ENCODE measurements around the gene MTFR1L. TPM values are rescaled to one million over a fixed set of nuclear protein-coding genes. Genes with fewer than 3 reads are reported as not detected.

The MTFR1L gene
- total and polyA plus RNA-seq, 9 of the 15 experiments (the other 6 are each of a cell fraction or from before 2014, with no cell fraction given), result 41.4 to 98.5 (median 53.7) TPM

DNA sequence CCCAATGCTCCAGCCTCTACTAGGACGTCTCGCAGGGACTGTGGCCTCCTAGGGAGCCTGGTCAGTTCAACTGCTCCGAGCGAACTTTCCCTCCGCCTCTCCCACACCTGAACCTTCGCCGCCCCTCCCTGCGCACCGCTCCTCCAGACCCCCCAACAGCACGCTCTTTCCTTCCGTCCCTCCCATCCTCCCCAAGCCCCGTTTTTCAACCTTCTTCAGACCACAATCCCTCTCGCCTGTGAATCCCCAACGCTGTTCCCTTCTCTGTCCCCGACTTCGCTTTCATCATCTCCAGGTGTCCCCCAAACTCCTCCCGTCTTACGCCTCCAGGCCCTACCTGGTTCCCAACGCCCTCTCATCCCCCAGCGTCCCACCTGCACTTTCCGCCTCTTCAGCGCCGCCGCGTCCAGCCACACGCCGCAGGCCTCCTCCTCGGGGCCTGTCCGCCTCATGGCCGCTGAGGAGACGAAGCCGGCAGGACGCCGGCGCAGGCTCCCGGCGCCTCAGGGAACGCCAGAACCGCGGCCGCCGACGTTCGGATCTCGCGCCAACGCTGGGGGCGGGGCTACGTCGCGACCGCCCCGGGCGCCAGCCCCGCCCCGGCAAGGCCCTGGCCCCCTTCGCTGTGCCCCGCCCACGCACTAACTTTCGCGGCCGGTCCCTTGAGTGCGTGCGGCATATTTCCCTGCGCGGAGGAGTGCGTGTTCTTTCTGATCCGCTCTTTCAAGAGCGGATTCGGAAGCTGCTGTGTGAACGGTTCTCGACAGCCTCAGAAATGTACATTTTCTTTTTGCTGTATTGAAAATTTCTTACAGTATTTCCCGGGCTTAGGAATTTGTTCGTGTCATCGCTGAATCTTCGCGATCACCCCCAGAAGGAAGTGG, 39.4 kb downstream of the MTFR1L start, which contains the start of gene AUNIP (continued):
- TF ChIP-seq, protein P1, sequence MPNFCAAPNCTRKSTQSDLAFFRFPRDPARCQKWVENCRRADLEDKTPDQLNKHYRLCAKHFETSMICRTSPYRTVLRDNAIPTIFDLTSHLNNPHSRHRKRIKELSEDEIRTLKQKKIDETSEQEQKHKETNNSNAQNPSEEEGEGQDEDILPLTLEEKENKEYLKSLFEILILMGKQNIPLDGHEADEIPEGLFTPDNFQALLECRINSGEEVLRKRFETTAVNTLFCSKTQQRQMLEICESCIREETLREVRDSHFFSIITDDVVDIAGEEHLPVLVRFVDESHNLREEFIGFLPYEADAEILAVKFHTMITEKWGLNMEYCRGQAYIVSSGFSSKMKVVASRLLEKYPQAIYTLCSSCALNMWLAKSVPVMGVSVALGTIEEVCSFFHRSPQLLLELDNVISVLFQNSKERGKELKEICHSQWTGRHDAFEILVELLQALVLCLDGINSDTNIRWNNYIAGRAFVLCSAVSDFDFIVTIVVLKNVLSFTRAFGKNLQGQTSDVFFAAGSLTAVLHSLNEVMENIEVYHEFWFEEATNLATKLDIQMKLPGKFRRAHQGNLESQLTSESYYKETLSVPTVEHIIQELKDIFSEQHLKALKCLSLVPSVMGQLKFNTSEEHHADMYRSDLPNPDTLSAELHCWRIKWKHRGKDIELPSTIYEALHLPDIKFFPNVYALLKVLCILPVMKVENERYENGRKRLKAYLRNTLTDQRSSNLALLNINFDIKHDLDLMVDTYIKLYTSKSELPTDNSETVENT (CRISPR knock-in tag; IDR thresholded peaks at IDR 0.05), result peak; percentile 93
- TF ChIP-seq NCOA1 (IDR thresholded peaks at IDR 0.05; ENCODE audit: low read depth) (peak; percentile 57; the same call in 1 of the 2 replicates), MIER1 (IDR thresholded peaks at IDR 0.05; ENCODE audit: low read depth) (peak; percentile 69; the same call in 1 of the 2 replicates), FIP1L1 (IDR thresholded peaks at IDR 0.05; ENCODE audit: low read depth, low read length, poor library complexity, severe bottlenecking) (peak; percentile 86), ZFP1 (CRISPR knock-in tag; IDR thresholded peaks at IDR 0.05) (no peak), NBN (IDR thresholded peaks at IDR 0.05; ENCODE audit: low read depth) (peak; percentile 27), SRSF7 (optimal IDR thresholded peaks at IDR 0.05; ENCODE audit: low read depth, low read length) (no peak), RB1 (IDR thresholded peaks at IDR 0.05; ENCODE audit: low read depth) (peak; percentile 93), CREB1 (IDR thresholded peaks at IDR 0.05) (peak; percentile 78), CREB1 (CRISPR knock-in tag; IDR thresholded peaks at IDR 0.05) (peak; percentile 71), ZKSCAN8 (CRISPR knock-in tag; IDR thresholded peaks at IDR 0.05) (no peak), CBFA2T3 (IDR thresholded peaks at IDR 0.05) (no peak), RNF2 (IDR thresholded peaks at IDR 0.05) (peak; percentile 73; the same call in 1 of the 2 replicates), SMAD4 (CRISPR knock-in tag; conservative IDR thresholded peaks at IDR 0.05) (peak; percentile 72; the same call in 1 of the 2 replicates), ZFP36 (IDR thresholded peaks at IDR 0.05; ENCODE audit: low read depth, low read length, partially characterized antibody) (peak; percentile 19), GTF2B (IDR thresholded peaks at IDR 0.05; ENCODE audit: extremely low read depth, insufficient read length) (no peak), BRD9 (IDR thresholded peaks at IDR 0.05; ENCODE audit: low read depth, partially characterized antibody) (peak; percentile 54), NCOA6 (IDR thresholded peaks at IDR 0.05) (peak; percentile 62; the same call in 1 of the 2 replicates), NCOR1 (IDR thresholded peaks at IDR 0.05) (peak; percentile 51; the same call in 1 of the 2 replicates), LEF1 (IDR thresholded peaks at IDR 0.05) (peak; percentile 13; the same call in 1 of the 2 replicates), ERF (CRISPR knock-in tag; IDR thresholded peaks at IDR 0.05) (peak; percentile 68; the same call in 1 of the 2 replicates), ATF7 (IDR thresholded peaks at IDR 0.05) (peak; percentile 93), PHB (CRISPR knock-in tag; IDR thresholded peaks at IDR 0.05) (0 out of 2 replicates have a peak, but pooled peaks have one; percentile 32), SMARCA4 (IDR thresholded peaks at IDR 0.05) (peak; percentile 29), BMI1 (IDR thresholded peaks at IDR 0.05; ENCODE audit: low read length) (no peak)
- TF ChIP-seq, protein P2, sequence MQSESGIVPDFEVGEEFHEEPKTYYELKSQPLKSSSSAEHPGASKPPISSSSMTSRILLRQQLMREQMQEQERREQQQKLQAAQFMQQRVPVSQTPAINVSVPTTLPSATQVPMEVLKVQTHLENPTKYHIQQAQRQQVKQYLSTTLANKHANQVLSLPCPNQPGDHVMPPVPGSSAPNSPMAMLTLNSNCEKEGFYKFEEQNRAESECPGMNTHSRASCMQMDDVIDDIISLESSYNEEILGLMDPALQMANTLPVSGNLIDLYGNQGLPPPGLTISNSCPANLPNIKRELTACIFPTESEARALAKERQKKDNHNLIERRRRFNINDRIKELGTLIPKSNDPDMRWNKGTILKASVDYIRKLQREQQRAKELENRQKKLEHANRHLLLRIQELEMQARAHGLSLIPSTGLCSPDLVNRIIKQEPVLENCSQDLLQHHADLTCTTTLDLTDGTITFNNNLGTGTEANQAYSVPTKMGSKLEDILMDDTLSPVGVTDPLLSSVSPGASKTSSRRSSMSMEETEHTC (IDR thresholded peaks at IDR 0.05), result no peak; the same call in 1 of the 2 replicates
